K562 (cell line): ENCODE results near the gene LRFN4. TPM values are rescaled to one million over a fixed set of nuclear protein-coding genes. Genes with fewer than 3 reads are reported as not detected.
A peak's percentile ranks its signal among the peaks of the same experiment; 100 is the strongest.

ENCODE experiments used
- ATAC-seq: fragments of 200-7000 bp; cut with Tn5 transposase; 3 replicates; pipeline ENCODE4 v1.9.1; 2020; ENCODE audit warnings: moderate library complexity
- BruUV-seq: library from RNA; stranded (reverse); fragments of 400-500 nt; replicated peaks from 2 replicates; lab custom pipeline; 2021; lab: Mats Ljungman, UMichigan
- CTCF ChIA-PET: fragments of 300-600 bp; formaldehyde crosslinking; extraction: SDS; loops from one replicate; lab custom pipeline; 2021; ENCODE audit warnings: low intra/inter-chr PET ratio; lab: Yijun Ruan, JAX
- POLR2A ChIA-PET: fragments of 300-600, 350-650 bp; sonication (Branson Sonifier 250); formaldehyde crosslinking; extraction: SDS; loops from one replicate; lab custom pipeline; 2021; ENCODE audit warnings: antibody characterized with exemption, inconsistent platforms; lab: Yijun Ruan, JAX
- DNase-seq, 4 experiments: peaks; one replicate each; pipeline versions ENCODE4 v3.0.0 to v3.0.0-alpha.2; 2011 to 2018; ENCODE audit warnings: low spot score in 3 of 4, mixed read lengths in 3 of 4; ENCODE audit errors: extremely low read depth in 1 of 4
- FAIRE-seq: peaks from 2 replicates; lab custom pipeline; 2011; peaks lifted over from hg19 to GRCh38; lab: Jason Lieb, UNC
- H2AFZ ChIP-seq: 2 replicates; pipeline ENCODE4 v1.6.0; 2011; ENCODE audit warnings: low read depth, low read length, control low read depth, inconsistent platforms
- H3K27ac ChIP-seq: fragments of 200-600 bp; 3 replicates; pipeline ENCODE4 v1.8.0; 2011; ENCODE audit warnings: low read depth, mild to moderate bottlenecking, control low read depth, inconsistent platforms, low read length, moderate library complexity, mixed read lengths; ENCODE audit errors: extremely low read depth
- H3K27me3 ChIP-seq, 2 experiments: fragments of 300-600 bp in 1 of 2; 2 replicates in 1 of 2; 3 replicates in 1 of 2; pipeline versions ENCODE4 v1.6.0 to v1.8.0; 2011; ENCODE audit warnings: inconsistent platforms in 2 of 2, low read length in 2 of 2, mild to moderate bottlenecking in 1 of 2, mixed read lengths in 1 of 2, moderate library complexity in 1 of 2; ENCODE audit not compliant: control insufficient read depth in 2 of 2, insufficient read depth in 2 of 2
- H3K36me3 ChIP-seq: fragments of 300-600 bp; 3 replicates; pipeline ENCODE4 v1.8.0; 2011; ENCODE audit warnings: mild to moderate bottlenecking, low read length, inconsistent platforms; ENCODE audit not compliant: control insufficient read depth, insufficient read depth
- H3K4me1 ChIP-seq, 2 experiments: fragments of 200-600 bp in 1 of 2; replicated peaks in 1 of 2; 2 replicates in 1 of 2; 3 replicates in 1 of 2; pipeline versions ENCODE4 v1.5.1 to v1.8.0; 2011; ENCODE audit warnings: inconsistent platforms in 2 of 2, low read length in 2 of 2, mild to moderate bottlenecking in 1 of 2, mixed read lengths in 1 of 2, moderate library complexity in 1 of 2; ENCODE audit not compliant: control insufficient read depth in 2 of 2, insufficient read depth in 2 of 2
- H3K4me2 ChIP-seq: 2 replicates; pipeline ENCODE4 v1.6.1; 2011; ENCODE audit warnings: low read length, control low read depth, inconsistent platforms, mixed read lengths; ENCODE audit not compliant: insufficient read depth
- H3K4me3 ChIP-seq: fragments of 200-600 bp; sonication (generic), shearing (Covaris generic); 2 replicates; pipeline ENCODE4 v1.5.1; 2016; ENCODE audit warnings: control low read depth, inconsistent platforms
- H3K79me2 ChIP-seq: fragments of 200-600 bp; 3 replicates; pipeline ENCODE4 v1.8.0; 2011; ENCODE audit warnings: low read length, inconsistent platforms; ENCODE audit not compliant: control insufficient read depth, insufficient read depth
- H3K9ac ChIP-seq, 2 experiments: 2 replicates each; pipeline versions ENCODE4 v1.6.0 to v1.6.1; 2011; ENCODE audit warnings: low read depth in 2 of 2, low read length in 2 of 2, control low read depth in 1 of 2, inconsistent platforms in 1 of 2, mild to moderate bottlenecking in 1 of 2, mixed read lengths in 1 of 2; ENCODE audit not compliant: insufficient read depth in 1 of 2
- H3K9me1 ChIP-seq: one replicate; pipeline ENCODE4 v1.6.0; 2011; ENCODE audit warnings: inconsistent platforms, mild to moderate bottlenecking, low read length, moderate library complexity; ENCODE audit not compliant: control insufficient read depth, insufficient read depth
- H3K9me3 ChIP-seq: replicated peaks from 2 replicates; pipeline ENCODE4 v1.5.1; 2011; ENCODE audit warnings: low read depth, low read length, inconsistent platforms; ENCODE audit not compliant: control insufficient read depth, insufficient read depth
- H4K20me1 ChIP-seq: replicated peaks from 2 replicates; pipeline ENCODE4 v1.6.1; 2011; ENCODE audit warnings: low read length, inconsistent platforms, mixed read lengths; ENCODE audit not compliant: control insufficient read depth, insufficient read depth
- BRCA1 ChIP-seq, 2 experiments: fragments of 450-650 bp in 1 of 2; sonication (generic) in 1 of 2; formaldehyde crosslinking in 1 of 2; IDR thresholded peaks; 2 replicates each; pipeline versions ENCODE4 v1.5.0 to v1.6.1; 2017 to 2020; ENCODE audit warnings: mild to moderate bottlenecking in 1 of 2, missing genetic modification reagents in 1 of 2
- CBX8 ChIP-seq: fragments of 200-600 bp; sonication (generic); IDR thresholded peaks from 2 replicates; pipeline ENCODE4 v1.6.1; 2012; ENCODE audit warnings: borderline replicate concordance, mixed run types, low read depth, mild to moderate bottlenecking, moderate library complexity, mixed read lengths, low read length, control low read depth, inconsistent platforms; ENCODE audit not compliant: poor library complexity, severe bottlenecking; ENCODE audit errors: extremely low read depth
- ETV6 ChIP-seq, 3 experiments: fragments of 150-350 bp in 1 of 3; sonication (generic) in 1 of 3; formaldehyde crosslinking in 1 of 3; IDR thresholded peaks; 2 replicates each; pipeline versions ENCODE4 v1.6.1 to v1.8.0; 2014 to 2022; ENCODE audit warnings: borderline replicate concordance in 2 of 3, low read depth in 2 of 3, antibody characterized with exemption in 1 of 3, low read length in 1 of 3, mild to moderate bottlenecking in 1 of 3, missing genetic modification reagents in 1 of 3
- FOXJ3 ChIP-seq: sonication (generic); formaldehyde crosslinking; IDR thresholded peaks from 2 replicates; pipeline ENCODE4 v1.4.0; 2020; ENCODE audit warnings: mild to moderate bottlenecking, missing genetic modification reagents
- GTF2F1 ChIP-seq: IDR thresholded peaks from 2 replicates; pipeline ENCODE4 v1.6.1; 2011; ENCODE audit warnings: low read depth, low read length, improper control_type of control experiment
- HDAC2 ChIP-seq: fragments of 450-650 bp; IDR thresholded peaks from 2 replicates; pipeline ENCODE4 v1.6.1; 2016; ENCODE audit warnings: mild to moderate bottlenecking
- KDM5B ChIP-seq: fragments of 200-600 bp; sonication (generic); IDR thresholded peaks from 2 replicates; pipeline ENCODE4 v1.6.1; 2012; ENCODE audit warnings: low read depth, mild to moderate bottlenecking, moderate library complexity, low read length, control low read depth, inconsistent platforms; ENCODE audit not compliant: insufficient replicate concordance
- MCM3 ChIP-seq: fragments of 450-650 bp; IDR thresholded peaks from 2 replicates; pipeline ENCODE4 v1.6.1; 2016
- NEUROD1 ChIP-seq: fragments of 150-350 bp; IDR thresholded peaks from 2 replicates; pipeline ENCODE4 v1.6.1; 2014; ENCODE audit warnings: borderline replicate concordance, low read length, low read depth; ENCODE audit not compliant: partially characterized antibody
- RBM17 ChIP-seq: fragments of 200-400 bp; formaldehyde crosslinking; IDR thresholded peaks from 2 replicates; pipeline ENCODE4 v1.6.1; 2017; ENCODE audit warnings: low read depth, mild to moderate bottlenecking, low read length, borderline replicate concordance
- SNRNP70 ChIP-seq: fragments of 200-400 bp; formaldehyde crosslinking; optimal IDR thresholded peaks from 2 replicates; pipeline ENCODE3; 2017; ENCODE audit warnings: low read depth, low read length
- SRSF9 ChIP-seq: fragments of 200-400 bp; formaldehyde crosslinking; IDR thresholded peaks from 2 replicates; pipeline ENCODE4 v1.6.1; 2017; ENCODE audit warnings: low read depth, low read length, borderline replicate concordance
- ZBTB8A ChIP-seq: fragments of 450-650 bp; IDR thresholded peaks from 2 replicates; pipeline ENCODE4 v1.6.1; 2018; ENCODE audit warnings: mild to moderate bottlenecking, moderate library complexity; ENCODE audit not compliant: partially characterized antibody
- ZBTB9 ChIP-seq: fragments of 450-650 bp; formaldehyde crosslinking; IDR thresholded peaks from 2 replicates; pipeline ENCODE4 v1.4.0; 2020; ENCODE audit warnings: mild to moderate bottlenecking, moderate library complexity
- ZNF23 ChIP-seq: fragments of 250-450 bp; sonication (Bioruptor Pico); IDR thresholded peaks from 2 replicates; pipeline ENCODE4 v1.4.0; 2020; ENCODE audit warnings: mild to moderate bottlenecking
- WGBS: fragments of 100-300 bp; shearing (Covaris generic); methylation state at CpG from one replicate; pipeline ENCODE4 v1.1.6; 2016; ENCODE audit warnings: low coverage, mixed read lengths; ENCODE audit not compliant: insufficient coverage; ENCODE audit errors: missing lambda C conversion rate; 5-methylcytosine and 5-hydroxymethylcytosine counted together
- in situ Hi-C: fragments of 300-500 bp; cut with MboI; formaldehyde crosslinking; loops from 4 replicates; pipeline ENCODE4 v1.15.0; 2018; ENCODE audit warnings: inconsistent platforms, mixed read lengths
- intact Hi-C: fragments of 100-400 bp; cut with micrococcal nuclease; formaldehyde crosslinking; loops from 2 replicates; pipeline ENCODE4 v1.14.2; 2022
- polyA plus RNA-seq, 8 experiments: library from polyadenylated mRNA; depleted of rRNA in 4 of 8; stranded (reverse) in 5 of 8; unstranded in 3 of 8; fragments of >200 nt; fragmentation: Nextera tagmentation in 2 of 8; fragmentation: Illumina TruSeq in 1 of 8; extraction: Ambion mirVana in 2 of 8; extraction: Trizol in 1 of 8; gene quantifications; 2 replicates each; pipeline versions ENCODE4 v1.2.1 to v1.2.3, GENCODE V29; 2011 to 2014; ENCODE audit warnings: inconsistent platforms in 1 of 8, missing spikeins in 1 of 8
- total RNA-seq, 7 experiments: library from RNA; depleted of rRNA in 6 of 7; stranded (reverse); fragments of >200 nt in 6 of 7; fragmentation: Illumina TruSeq in 2 of 7; extraction: Trizol in 2 of 7; gene quantifications; 2 replicates each; pipeline versions ENCODE4 v1.2.1 to v1.2.3, GENCODE V29; 2011 to 2021; ENCODE audit warnings: low replicate concordance in 1 of 7
- TF ChIP-seq, protein P1 (sequence below): fragments of 250-450 bp; sonication (Bioruptor Pico); IDR thresholded peaks from 2 replicates; pipeline ENCODE4 v1.4.0; 2020

The LRFN4 gene
- total and polyA plus RNA-seq, 9 of the 15 experiments (the other 6 are each of a cell fraction or from before 2014, with no cell fraction given) = 0.10 to 60.1 (median 6.7) TPM

DNA sequence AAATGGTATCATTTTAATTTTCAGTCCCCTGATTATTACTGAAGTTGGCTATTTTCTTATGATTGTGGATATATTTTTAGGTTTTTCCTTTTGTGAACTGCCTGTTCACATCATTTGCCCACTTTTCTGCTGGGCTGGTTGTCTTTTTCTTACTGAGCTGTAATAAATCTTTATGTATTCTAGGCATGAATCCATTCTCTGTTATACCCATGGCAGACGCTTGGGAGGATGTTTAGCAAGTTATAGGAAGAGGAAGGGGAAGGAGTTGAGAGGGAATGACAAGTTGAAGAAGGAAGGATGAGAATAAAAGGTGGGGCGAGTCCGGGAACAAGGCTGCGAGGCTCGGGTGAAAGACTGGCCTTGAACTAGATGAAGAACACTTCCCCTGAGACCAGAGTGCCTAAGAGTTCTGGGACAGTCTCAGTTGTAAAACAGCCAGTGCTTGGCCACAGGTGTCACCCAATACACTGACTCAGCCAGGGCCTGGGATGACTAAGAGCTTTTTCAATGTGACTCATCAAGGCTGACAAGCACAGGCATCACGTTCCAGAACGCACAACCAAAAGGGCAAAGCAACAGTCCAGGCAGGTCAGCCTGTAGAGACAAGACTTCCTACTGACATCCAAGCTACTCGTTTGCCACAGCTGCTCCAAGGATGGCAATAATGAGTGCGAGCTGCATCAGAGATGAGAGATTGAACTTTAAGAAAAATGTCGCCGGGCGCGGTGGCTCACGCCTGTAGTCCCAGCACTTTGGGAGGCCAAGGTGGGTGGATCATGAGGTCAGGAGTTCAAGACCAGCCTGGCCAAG lies 35.2 kb downstream of the LRFN4 start:
- no peaks in the 10 kb centered on the region for H3K9me3 ChIP-seq
- 0 out of 3 replicates have a peak, but pooled peaks cover 4% of the 10 kb centered on the region for H3K36me3 ChIP-seq
- FAIRE-seq (peak; percentile 100), ATAC-seq (peak; percentile 99), DNase-seq (peak; percentile 85 to 95 (median 88))
- no TSS peak for BruUV-seq
- H3K4me1 ChIP-seq = peaks cover 16 to 35% of the 10 kb centered on the region in 2 experiments; a peak in 4 of 5 replicates
- 32% methylated on average over 14 of the region's 14 CpGs for WGBS
- H3K27me3 ChIP-seq = no peaks in the 10 kb centered on the region
- no peak overlapping the region for H3K4me3 ChIP-seq
- peak overlapping the region; percentile 82 for H3K27ac ChIP-seq
- ChIA-PET POLR2A (interaction anchor here (0.7 to 1.6 kb wide), 6 partner anchors 11 to 758 kb away, joined by 3 to 8 read pairs (median 3); no protein-coding TSS in a partner anchor), CTCF (no interaction called here)
- no peaks in the 10 kb centered on the region for H3K9me1 ChIP-seq
- H3K4me2 ChIP-seq = peak overlapping the region; percentile 47
- in situ Hi-C loops (no loop called here), intact Hi-C loops (loop anchor here (5.0 kb wide), 2 partner anchors 65 to 85 kb away; partner anchors contain the start of genes C11orf86 and PC)
- no peaks in the 10 kb centered on the region for H4K20me1 ChIP-seq
- peak overlapping the region; percentile 12 to 27; a peak in 3 of 4 replicates for H3K9ac ChIP-seq
- peak overlapping the region; percentile 49 for H2AFZ ChIP-seq
- H3K79me2 ChIP-seq = peaks cover 4% of the 10 kb centered on the region; the same call in 2 of the 3 replicates
- TF ChIP-seq GTF2F1 (no peak), SNRNP70 (no peak), BRCA1 (IDR thresholded peaks at IDR 0.05) (no peak), BRCA1 (CRISPR knock-in tag; IDR thresholded peaks at IDR 0.05) (no peak), HDAC2 (peak; percentile 52; the same call in 1 of the 2 replicates), ZBTB9 (CRISPR knock-in tag) (no peak), CBX8 (no peak), ETV6 (IDR thresholded peaks at IDR 0.05; ENCODE audit: borderline replicate concordance in 1 of 2, low read depth in 2 of 2, low read length in 1 of 2) (no peak), ETV6 (CRISPR knock-in tag; IDR thresholded peaks at IDR 0.05; ENCODE audit: borderline replicate concordance) (no peak), KDM5B (no peak), ZNF23 (no peak), MCM3 (no peak), SRSF9 (no peak), NEUROD1 (peak; percentile 74), FOXJ3 (no peak), ZBTB8A (no peak), RBM17 (no peak)
- TF ChIP-seq, protein P1, sequence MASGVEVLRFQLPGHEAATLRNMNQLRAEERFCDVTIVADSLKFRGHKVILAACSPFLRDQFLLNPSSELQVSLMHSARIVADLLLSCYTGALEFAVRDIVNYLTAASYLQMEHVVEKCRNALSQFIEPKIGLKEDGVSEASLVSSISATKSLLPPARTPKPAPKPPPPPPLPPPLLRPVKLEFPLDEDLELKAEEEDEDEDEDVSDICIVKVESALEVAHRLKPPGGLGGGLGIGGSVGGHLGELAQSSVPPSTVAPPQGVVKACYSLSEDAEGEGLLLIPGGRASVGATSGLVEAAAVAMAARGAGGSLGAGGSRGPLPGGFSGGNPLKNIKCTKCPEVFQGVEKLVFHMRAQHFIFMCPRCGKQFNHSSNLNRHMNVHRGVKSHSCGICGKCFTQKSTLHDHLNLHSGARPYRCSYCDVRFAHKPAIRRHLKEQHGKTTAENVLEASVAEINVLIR (CRISPR knock-in tag) = 0 out of 2 replicates have a peak, but pooled peaks have one; percentile 25
